HAP-1 (cell line): ENCODE data around the gene LORICRIN.
"Not testable (repeated sequence)": the region's sequence is repeated elsewhere in the genome, so short reads cannot be mapped to it uniquely, and the experiment has no call there.

Experiments
- DNase-seq, 2 experiments: peaks; one replicate each; pipeline ENCODE4 v3.0.0-alpha.2; 2016 to 2020; ENCODE audit warnings: low spot score in 2 of 2
- H3K27me3 ChIP-seq: fragments of 250-450 bp; sonication (Bioruptor Pico); 2 replicates; pipeline ENCODE4 v1.5.1; 2020; ENCODE audit warnings: low read depth, mild to moderate bottlenecking, moderate library complexity
- H3K36me3 ChIP-seq: fragments of 250-450 bp; sonication (Bioruptor Pico); replicated peaks from 2 replicates; pipeline ENCODE4 v1.5.1; 2020; ENCODE audit warnings: mild to moderate bottlenecking
- H3K4me1 ChIP-seq: fragments of 250-450 bp; sonication (Bioruptor Pico); 2 replicates; pipeline ENCODE4 v1.5.1; 2020; ENCODE audit warnings: mild to moderate bottlenecking
- H3K4me3 ChIP-seq: fragments of 250-450 bp; sonication (Bioruptor Pico); 2 replicates; pipeline ENCODE4 v1.5.1; 2020; ENCODE audit warnings: mild to moderate bottlenecking, moderate library complexity
- H3K9me3 ChIP-seq: fragments of 250-450 bp; sonication (Bioruptor Pico); 2 replicates; pipeline ENCODE4 v1.5.1; 2020; ENCODE audit warnings: mild to moderate bottlenecking, moderate library complexity
- in situ Hi-C: fragments of 300-500 bp; cut with MboI; formaldehyde crosslinking; loops from 3 replicates; pipeline ENCODE4 v1.14.3; 2020; ENCODE audit warnings: low sequenced_read_pairs, inconsistent platforms, mixed read lengths

LORICRIN gene

GRCh38 chr1:153259387-153259786 is at the start of gene LORICRIN:
Gene LORICRIN, plus strand, starts transcription at chr1:153259687. Its CDS starts 1,263 bp downstream, at chr1:153260950.
- H3K4me1 ChIP-seq: peaks cover 4% of the 10 kb centered on the region
- DNase-seq: no peak
- no peak within 1 kb of the TSS for H3K4me3 ChIP-seq
- H3K27me3 ChIP-seq: peaks cover 48% of the 10 kb centered on the region
- H3K9me3 ChIP-seq: no peaks in the 10 kb centered on the region
- no peaks in the 10 kb centered on the region for H3K36me3 ChIP-seq
- in situ Hi-C loops: no loop called here

- DNase-seq: no peak
- in situ Hi-C loops: no loop called here
Measured at GRCh38 chr1:153210206-153210605, 49.3 kb upstream of the LORICRIN start.

GRCh38 chr1:153212201-153212600 is 47.3 kb upstream of the LORICRIN start:
- no peak overlapping the region for H3K4me3 ChIP-seq
- no peaks in the 10 kb centered on the region for H3K9me3 ChIP-seq
- no peak for DNase-seq
- no peaks in the 10 kb centered on the region for H3K36me3 ChIP-seq
- H3K4me1 ChIP-seq: no peaks in the 10 kb centered on the region
- H3K27me3 ChIP-seq: 0 out of 2 replicates have a peak, but pooled peaks cover 5% of the 10 kb centered on the region
- in situ Hi-C loops: no loop called here

More at GRCh38 chr1:153210206-153210605, 49.3 kb upstream of the LORICRIN start:
- no peaks in the 10 kb centered on the region for H3K9me3 ChIP-seq
- H3K4me1 ChIP-seq: no peaks in the 10 kb centered on the region
- H3K36me3 ChIP-seq: no peaks in the 10 kb centered on the region
- no peak overlapping the region for H3K4me3 ChIP-seq
- H3K27me3 ChIP-seq: 0 out of 2 replicates have a peak, but pooled peaks cover 5% of the 10 kb centered on the region

GRCh38 chr1:153213519-153213918 is 46.0 kb upstream of the LORICRIN start:
- Histone ChIP-seq H3K4me1 (no peaks in the 10 kb centered on the region), H3K4me3 (no peak overlapping the region), H3K36me3 (no peaks in the 10 kb centered on the region), H3K9me3 (no peaks in the 10 kb centered on the region), H3K27me3 (0 out of 2 replicates have a peak, but pooled peaks cover 5% of the 10 kb centered on the region)
- no peak for DNase-seq
- in situ Hi-C loops: no loop called here

GRCh38 chr1:153217212-153217611 is 42.3 kb upstream of the LORICRIN start, which contains the start of gene PRR9:
Gene PRR9, plus strand, starts transcription at chr1:153217584. Its CDS starts 561 bp downstream, at chr1:153218145.
- H3K4me3 ChIP-seq: no peak within 1 kb of the TSS
- H3K9me3 ChIP-seq: no peaks in the 10 kb centered on the region
- no peaks in the 10 kb centered on the region for H3K36me3 ChIP-seq
- no peak for DNase-seq
- H3K4me1 ChIP-seq: no peaks in the 10 kb centered on the region
- in situ Hi-C loops: no loop called here
- no peaks in the 10 kb centered on the region for H3K27me3 ChIP-seq

GRCh38 chr1:153217744-153218416 is 41.6 kb upstream of the LORICRIN start:
- in situ Hi-C loops: no loop called here
- no peaks in the 10 kb centered on the region for H3K36me3 ChIP-seq
- DNase-seq: no peak

GRCh38 chr1:153220606-153221303 is 38.7 kb upstream of the LORICRIN start:
- Histone ChIP-seq H3K4me3 (no peak overlapping the region), H3K36me3 (no peaks in the 10 kb centered on the region), H3K9me3 (no peaks in the 10 kb centered on the region), H3K4me1 (no peaks in the 10 kb centered on the region), H3K27me3 (no peaks in the 10 kb centered on the region)
- in situ Hi-C loops: no loop called here
- no peak for DNase-seq

More at GRCh38 chr1:153217744-153218416, 41.6 kb upstream of the LORICRIN start:
- Histone ChIP-seq H3K27me3 (no peaks in the 10 kb centered on the region), H3K4me1 (no peaks in the 10 kb centered on the region), H3K4me3 (no peak overlapping the region), H3K9me3 (no peaks in the 10 kb centered on the region)

GRCh38 chr1:153223040-153223891 is 36.2 kb upstream of the LORICRIN start:
- H3K36me3 ChIP-seq, H3K4me1 ChIP-seq, H3K4me3 ChIP-seq, H3K9me3 ChIP-seq, in situ Hi-C loops, H3K27me3 ChIP-seq: not testable (repeated sequence)
- peak; percentile 5 to 78 for DNase-seq

GRCh38 chr1:153227810-153228209 is 31.7 kb upstream of the LORICRIN start:
- in situ Hi-C loops: no loop called here
- no peak overlapping the region for H3K4me3 ChIP-seq

GRCh38 chr1:153228491-153228890 is 31.0 kb upstream of the LORICRIN start:
- Histone ChIP-seq H3K4me3 (no peak overlapping the region), H3K4me1 (no peaks in the 10 kb centered on the region), H3K27me3 (0 out of 2 replicates have a peak, but pooled peaks cover 2% of the 10 kb centered on the region), H3K9me3 (no peaks in the 10 kb centered on the region), H3K36me3 (no peaks in the 10 kb centered on the region)
- no peak for DNase-seq
- in situ Hi-C loops: no loop called here

More at GRCh38 chr1:153227810-153228209, 31.7 kb upstream of the LORICRIN start:
- Histone ChIP-seq H3K27me3 (0 out of 2 replicates have a peak, but pooled peaks cover 2% of the 10 kb centered on the region), H3K4me1 (no peaks in the 10 kb centered on the region), H3K9me3 (no peaks in the 10 kb centered on the region), H3K36me3 (no peaks in the 10 kb centered on the region)
- no peak for DNase-seq

GRCh38 chr1:153229076-153229829 is 30.2 kb upstream of the LORICRIN start:
- DNase-seq: peak in 1 of 2 experiments; percentile 69
- H3K4me3 ChIP-seq, H3K36me3 ChIP-seq, H3K9me3 ChIP-seq, H3K4me1 ChIP-seq, in situ Hi-C loops, H3K27me3 ChIP-seq: not testable (repeated sequence)

- in situ Hi-C loops: no loop called here
- H3K9me3 ChIP-seq: no peaks in the 10 kb centered on the region
Measured at GRCh38 chr1:153231363-153231762, 28.1 kb upstream of the LORICRIN start.

GRCh38 chr1:153231785-153232184 is 27.7 kb upstream of the LORICRIN start:
- Histone ChIP-seq H3K27me3 (peaks cover 8% of the 10 kb centered on the region; the same call in 1 of the 2 replicates), H3K4me1 (no peaks in the 10 kb centered on the region), H3K36me3 (no peaks in the 10 kb centered on the region), H3K9me3 (no peaks in the 10 kb centered on the region), H3K4me3 (no peak overlapping the region)
- in situ Hi-C loops: no loop called here
- no peak for DNase-seq

More at GRCh38 chr1:153231363-153231762, 28.1 kb upstream of the LORICRIN start:
- Histone ChIP-seq H3K4me1 (no peaks in the 10 kb centered on the region), H3K4me3 (no peak overlapping the region), H3K27me3 (peaks cover 8% of the 10 kb centered on the region; the same call in 1 of the 2 replicates), H3K36me3 (no peaks in the 10 kb centered on the region)
- no peak for DNase-seq
